ENCODE results near the gene PLEKHA3.
"Not testable (repeated sequence)": the region's sequence is repeated elsewhere in the genome, so short reads cannot be mapped to it uniquely, and the experiment has no call there.

The PLEKHA3 gene

GRCh38 chr2:178499640-178500039 lies 19.4 kb downstream of the PLEKHA3 start:
- H3K4me1 Mint-ChIP-seq (ENCODE audit: low read depth) = no peaks in the 10 kb centered on the region
- H3K27me3 Mint-ChIP-seq = no peaks in the 10 kb centered on the region
- no peaks in the 10 kb centered on the region for H3K9me3 Mint-ChIP-seq (ENCODE audit: low read depth)
- peaks cover 18% of the 10 kb centered on the region for H3K36me3 Mint-ChIP-seq
- no peak overlapping the region for H3K27ac Mint-ChIP-seq
- H3K4me3 Mint-ChIP-seq = no peak overlapping the region

DNA sequence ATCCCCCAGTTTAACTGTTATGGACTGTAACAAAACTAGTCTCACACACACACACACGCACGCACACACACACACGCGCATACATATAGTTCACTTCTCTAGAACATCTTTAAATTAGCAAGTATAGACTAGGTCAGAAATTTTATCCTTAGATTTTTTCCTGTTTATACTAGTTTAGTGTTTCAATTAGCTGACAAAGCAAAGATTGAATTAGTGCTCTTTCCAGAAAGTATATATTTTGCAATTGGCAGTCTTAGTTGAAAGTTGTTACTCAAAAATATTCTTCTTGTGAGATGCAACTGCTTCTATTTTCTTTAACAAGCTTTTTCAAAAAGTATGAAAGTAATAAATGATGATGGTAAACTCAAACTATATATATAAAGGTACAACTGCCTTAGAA lies 22.5 kb downstream of the PLEKHA3 start:
- Mint-ChIP-seq H3K27ac (no peak overlapping the region), H3K9me3 (ENCODE audit: low read depth) (no peaks in the 10 kb centered on the region), H3K27me3 (no peaks in the 10 kb centered on the region), H3K36me3 (peaks cover 13% of the 10 kb centered on the region), H3K4me1 (ENCODE audit: low read depth) (no peaks in the 10 kb centered on the region), H3K4me3 (no peak overlapping the region)

DNA sequence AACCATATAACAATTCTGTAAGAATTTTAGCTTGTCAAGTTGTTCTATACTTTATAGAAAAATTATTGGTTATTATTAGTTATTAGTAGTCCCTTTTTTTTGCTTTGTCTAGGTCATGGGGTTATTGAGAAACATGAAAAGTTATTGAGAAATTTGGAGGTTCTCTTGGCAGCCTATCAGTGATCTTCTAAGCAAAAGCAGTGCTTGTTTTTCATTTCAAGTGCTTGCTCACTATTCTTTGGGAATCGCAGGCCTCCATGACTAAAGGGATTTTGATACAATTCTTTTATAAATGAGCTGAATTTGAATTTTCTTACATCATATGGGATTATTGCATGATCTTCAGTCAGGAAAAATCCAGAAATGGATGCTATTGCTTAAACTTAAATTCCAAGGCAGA lies 25.8 kb downstream of the PLEKHA3 start:
- Mint-ChIP-seq H3K36me3 (peaks cover 8% of the 10 kb centered on the region), H3K27me3 (no peaks in the 10 kb centered on the region), H3K27ac (no peak overlapping the region), H3K4me1 (ENCODE audit: low read depth) (no peaks in the 10 kb centered on the region), H3K4me3 (no peak overlapping the region), H3K9me3 (ENCODE audit: low read depth) (no peaks in the 10 kb centered on the region)

- no peak overlapping the region for H3K4me3 Mint-ChIP-seq
Observed at GRCh38 chr2:178506524-178506923, 26.3 kb downstream of the PLEKHA3 start.

DNA sequence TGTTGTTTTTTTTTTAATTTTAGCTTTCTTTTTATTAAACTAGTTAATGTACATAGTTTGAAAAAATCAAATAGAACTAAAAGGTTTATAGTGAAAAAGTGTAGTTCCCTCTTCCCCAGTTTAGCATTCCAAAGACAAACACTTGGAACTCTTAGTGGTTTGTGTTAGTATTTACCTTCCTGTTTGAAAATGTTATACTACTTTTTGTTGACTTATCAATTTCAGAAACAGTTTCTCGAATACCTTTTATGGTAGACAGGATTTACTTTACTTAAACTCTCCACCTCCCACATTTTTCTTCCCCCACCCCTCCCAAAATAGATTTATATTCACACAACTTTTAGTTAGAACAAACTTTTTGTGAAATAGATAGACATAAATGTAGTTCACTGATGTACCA lies 26.7 kb downstream of the PLEKHA3 start:
- H3K9me3 Mint-ChIP-seq (ENCODE audit: low read depth) = no peaks in the 10 kb centered on the region
- H3K4me1 Mint-ChIP-seq (ENCODE audit: low read depth) = no peaks in the 10 kb centered on the region
- no peaks in the 10 kb centered on the region for H3K27me3 Mint-ChIP-seq
- no peak overlapping the region for H3K4me3 Mint-ChIP-seq
- H3K27ac Mint-ChIP-seq = no peak overlapping the region
- H3K36me3 Mint-ChIP-seq = peaks cover 5% of the 10 kb centered on the region

More at GRCh38 chr2:178506524-178506923, 26.3 kb downstream of the PLEKHA3 start:
- no peaks in the 10 kb centered on the region for H3K9me3 Mint-ChIP-seq (ENCODE audit: low read depth)
- peaks cover 8% of the 10 kb centered on the region for H3K36me3 Mint-ChIP-seq
- H3K27me3 Mint-ChIP-seq = no peaks in the 10 kb centered on the region
- H3K27ac Mint-ChIP-seq = no peak overlapping the region
- no peaks in the 10 kb centered on the region for H3K4me1 Mint-ChIP-seq (ENCODE audit: low read depth)

DNA sequence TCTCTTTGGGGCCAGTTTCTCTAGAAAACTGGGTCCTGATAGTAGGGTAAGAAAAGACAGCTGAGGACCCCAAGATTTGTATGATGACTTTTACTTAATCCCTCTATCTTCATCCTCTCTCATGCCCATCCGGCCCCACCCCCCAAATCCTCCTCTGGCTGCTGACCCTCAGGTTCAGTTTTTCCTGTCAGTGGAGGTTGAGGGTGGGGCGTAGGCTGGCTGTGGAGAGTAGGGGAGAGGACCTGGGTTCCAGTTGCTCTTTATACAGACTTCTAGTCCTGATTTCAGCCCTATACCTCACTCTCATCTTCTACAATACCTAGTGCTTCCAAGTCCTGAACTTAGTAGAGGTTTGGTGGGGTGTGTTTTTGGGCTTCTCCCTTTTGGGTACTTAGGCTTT lies 28.4 kb downstream of the PLEKHA3 start:
- Mint-ChIP-seq H3K27ac (no peak overlapping the region), H3K4me1 (ENCODE audit: low read depth) (no peaks in the 10 kb centered on the region)

DNA sequence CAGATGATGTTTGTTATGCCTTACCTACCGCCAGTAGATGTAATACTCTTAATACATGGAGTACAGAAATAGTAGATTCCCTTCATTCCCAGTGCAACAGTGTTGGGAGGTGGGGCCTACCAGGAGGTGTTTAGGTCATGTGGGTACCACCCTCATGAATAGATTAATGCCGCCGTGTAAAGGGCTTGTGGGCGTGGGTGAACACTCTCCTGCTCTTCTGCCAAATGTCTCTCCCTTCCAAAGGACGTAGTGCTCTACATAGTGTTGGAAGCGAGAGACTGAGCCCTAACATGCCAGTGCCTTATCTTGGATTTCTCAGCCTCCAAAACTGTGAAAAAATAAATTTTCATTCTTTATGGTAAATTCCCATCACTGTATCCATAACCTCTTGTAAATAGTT lies 30.1 kb downstream of the PLEKHA3 start:
- H3K4me1 Mint-ChIP-seq (ENCODE audit: low read depth) = peaks cover 14% of the 10 kb centered on the region
- H3K27me3 Mint-ChIP-seq = no peaks in the 10 kb centered on the region
- no peaks in the 10 kb centered on the region for H3K9me3 Mint-ChIP-seq (ENCODE audit: low read depth)
- H3K4me3 Mint-ChIP-seq = no peak overlapping the region
- peaks cover 7% of the 10 kb centered on the region for H3K36me3 Mint-ChIP-seq
- H3K27ac Mint-ChIP-seq = no peak overlapping the region

More for the DNA sequence above, 28.4 kb downstream of the PLEKHA3 start:
- H3K27me3 Mint-ChIP-seq = no peaks in the 10 kb centered on the region
- H3K36me3 Mint-ChIP-seq = peaks cover 8% of the 10 kb centered on the region
- H3K9me3 Mint-ChIP-seq (ENCODE audit: low read depth) = no peaks in the 10 kb centered on the region
- H3K4me3 Mint-ChIP-seq = no peak overlapping the region

DNA sequence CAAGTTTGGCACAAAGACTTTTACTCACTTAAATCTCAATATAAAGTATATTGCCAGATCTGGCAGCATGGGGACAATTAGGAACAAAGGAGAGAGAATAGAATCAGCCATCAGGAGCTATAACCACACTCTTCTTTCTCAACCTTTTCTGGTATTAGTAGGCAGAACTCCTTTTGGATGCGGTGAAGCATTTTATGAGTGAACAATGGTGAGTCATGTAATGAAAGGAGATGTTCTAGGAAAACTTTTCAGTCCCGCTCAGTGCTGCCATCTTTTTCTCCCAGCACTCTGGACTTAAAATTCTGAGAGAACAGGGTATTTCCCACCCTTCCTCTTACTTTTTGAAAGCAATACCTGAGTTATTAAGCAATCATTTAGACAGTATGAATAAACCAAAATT lies 32.2 kb downstream of the PLEKHA3 start:
- H3K4me3 Mint-ChIP-seq = no peak overlapping the region
- H3K9me3 Mint-ChIP-seq (ENCODE audit: low read depth) = no peaks in the 10 kb centered on the region
- H3K4me1 Mint-ChIP-seq (ENCODE audit: low read depth) = peaks cover 14% of the 10 kb centered on the region
- H3K27ac Mint-ChIP-seq = no peak overlapping the region
- no peaks in the 10 kb centered on the region for H3K27me3 Mint-ChIP-seq
- H3K36me3 Mint-ChIP-seq = peaks cover 7% of the 10 kb centered on the region

GRCh38 chr2:178513876-178514275 lies 33.6 kb downstream of the PLEKHA3 start:
- H3K9me3 Mint-ChIP-seq (ENCODE audit: low read depth) = no peaks in the 10 kb centered on the region
- peaks cover 15% of the 10 kb centered on the region for H3K36me3 Mint-ChIP-seq
- H3K27ac Mint-ChIP-seq = no peak overlapping the region
- H3K27me3 Mint-ChIP-seq = no peaks in the 10 kb centered on the region
- H3K4me3 Mint-ChIP-seq = no peak overlapping the region
- H3K4me1 Mint-ChIP-seq (ENCODE audit: low read depth) = peaks cover 14% of the 10 kb centered on the region

DNA sequence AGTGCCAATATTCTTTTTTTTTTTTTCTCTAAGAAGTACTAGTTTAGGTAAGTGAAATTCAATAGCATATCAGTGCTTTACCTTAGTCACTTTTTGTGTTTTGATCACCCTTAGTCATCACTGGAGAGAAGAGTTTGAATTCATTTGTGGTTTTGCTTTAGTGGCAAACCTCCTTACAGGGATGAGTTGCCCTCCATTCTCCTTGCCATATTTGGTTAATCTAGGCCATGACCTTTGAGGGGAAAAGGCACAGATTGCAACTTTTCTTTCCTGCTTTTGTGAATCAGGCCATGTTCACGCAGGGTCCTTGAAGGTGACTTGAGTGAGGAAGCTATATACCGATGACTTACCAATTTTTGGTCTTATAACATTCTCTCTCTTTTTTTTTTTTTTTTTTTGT lies 34.4 kb downstream of the PLEKHA3 start:
- Mint-ChIP-seq H3K4me3 (no peak overlapping the region), H3K27ac (peak overlapping the region; percentile 75), H3K27me3 (no peaks in the 10 kb centered on the region), H3K9me3 (ENCODE audit: low read depth) (no peaks in the 10 kb centered on the region), H3K36me3 (peaks cover 15% of the 10 kb centered on the region), H3K4me1 (ENCODE audit: low read depth) (peaks cover 14% of the 10 kb centered on the region)

DNA sequence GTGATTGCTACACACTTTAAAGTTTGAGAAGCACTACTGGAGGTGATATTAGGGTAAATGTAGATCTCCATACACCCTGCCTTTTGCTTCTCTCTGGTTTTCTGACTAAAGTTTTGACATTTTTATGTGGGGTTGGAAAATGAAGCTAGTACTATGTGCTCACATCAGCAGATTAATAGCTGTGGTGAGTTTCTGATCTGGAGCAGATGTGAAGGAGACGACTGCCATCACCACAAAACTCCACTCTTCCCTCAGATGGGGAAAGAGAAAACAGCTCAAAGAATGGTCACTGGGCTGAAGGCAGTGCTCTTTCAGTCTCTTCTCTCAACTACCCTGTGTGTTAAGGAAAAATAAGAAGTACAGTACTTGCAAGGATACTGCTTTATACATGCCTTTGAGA lies 37.2 kb downstream of the PLEKHA3 start:
- Mint-ChIP-seq H3K27ac (no peak overlapping the region), H3K4me3 (no peak overlapping the region), H3K36me3 (peaks cover 15% of the 10 kb centered on the region), H3K9me3 (ENCODE audit: low read depth) (no peaks in the 10 kb centered on the region), H3K27me3 (no peaks in the 10 kb centered on the region), H3K4me1 (ENCODE audit: low read depth) (peaks cover 16% of the 10 kb centered on the region)

GRCh38 chr2:178521304-178522150 lies 41.3 kb downstream of the PLEKHA3 start:
- H3K27me3 Mint-ChIP-seq = no peaks in the 10 kb centered on the region
- H3K4me3 Mint-ChIP-seq = peak overlapping the region; percentile 15
- H3K36me3 Mint-ChIP-seq = peaks cover 11% of the 10 kb centered on the region
- H3K27ac Mint-ChIP-seq = peak overlapping the region; percentile 35
- H3K9me3 Mint-ChIP-seq (ENCODE audit: low read depth) = no peaks in the 10 kb centered on the region
- peaks cover 25% of the 10 kb centered on the region for H3K4me1 Mint-ChIP-seq (ENCODE audit: low read depth)

- H3K27me3 Mint-ChIP-seq = no peaks in the 10 kb centered on the region
- peak overlapping the region; percentile 94 for H3K4me3 Mint-ChIP-seq
- peak overlapping the region; percentile 75 for H3K27ac Mint-ChIP-seq
- peaks cover 13% of the 10 kb centered on the region for H3K36me3 Mint-ChIP-seq
- no peaks in the 10 kb centered on the region for H3K9me3 Mint-ChIP-seq (ENCODE audit: low read depth)
- H3K4me1 Mint-ChIP-seq (ENCODE audit: low read depth) = peaks cover 29% of the 10 kb centered on the region
Observed at GRCh38 chr2:178522950-178523595, 42.8 kb downstream of the PLEKHA3 start.

DNA sequence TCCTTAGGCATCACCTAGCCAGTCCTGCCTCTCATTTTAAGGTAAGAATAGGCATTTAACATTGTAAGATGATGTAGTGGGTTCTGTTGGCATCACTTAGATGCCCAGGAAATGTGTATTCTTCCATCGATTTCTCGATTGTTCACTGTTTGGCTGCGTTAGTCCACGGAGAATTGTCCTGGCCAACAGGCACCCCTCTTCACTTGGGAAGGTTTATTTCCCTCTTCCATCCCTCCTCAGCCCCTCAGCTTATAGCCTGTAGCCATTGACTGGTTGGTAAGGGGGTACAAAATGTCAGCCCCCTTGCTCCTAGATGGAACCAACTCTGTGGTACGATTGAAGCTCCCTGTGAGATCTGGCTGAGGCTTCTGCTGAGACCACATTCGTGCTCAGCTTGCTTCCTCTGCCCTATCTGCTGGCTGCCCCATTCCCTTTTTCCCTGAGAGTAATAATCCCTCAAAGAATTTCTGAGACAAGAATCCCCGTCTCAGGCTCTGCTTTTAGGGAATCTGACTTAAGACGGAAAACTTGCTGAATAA lies 43.4 kb downstream of the PLEKHA3 start:
- no peaks in the 10 kb centered on the region for H3K9me3 Mint-ChIP-seq (ENCODE audit: low read depth)
- no peaks in the 10 kb centered on the region for H3K27me3 Mint-ChIP-seq
- H3K4me3 Mint-ChIP-seq = peak overlapping the region; percentile 94
- H3K4me1 Mint-ChIP-seq (ENCODE audit: low read depth) = peaks cover 31% of the 10 kb centered on the region
- peaks cover 11% of the 10 kb centered on the region for H3K36me3 Mint-ChIP-seq
- peak overlapping the region; percentile 75 for H3K27ac Mint-ChIP-seq

DNA sequence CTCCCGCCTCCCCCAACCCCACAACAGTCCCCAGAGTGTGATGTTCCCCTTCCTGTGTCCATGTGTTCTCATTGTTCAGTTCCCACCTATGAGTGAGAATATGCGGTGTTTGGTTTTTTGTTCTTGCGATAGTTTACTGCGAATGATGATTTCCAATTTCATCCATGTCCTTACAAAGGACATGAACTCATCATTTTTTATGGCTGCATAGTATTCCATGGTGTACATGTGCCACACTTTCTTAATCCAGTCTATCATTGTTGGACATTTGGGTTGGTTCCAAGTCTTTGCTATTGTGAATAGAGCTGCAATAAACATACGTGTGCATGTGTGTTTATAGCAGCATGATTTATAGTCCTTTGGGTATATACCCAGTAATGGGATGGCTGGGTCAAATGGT lies 44.8 kb downstream of the PLEKHA3 start:
- not testable (repeated sequence) for H3K27me3 Mint-ChIP-seq; H3K9me3 Mint-ChIP-seq (ENCODE audit: low read depth); H3K27ac Mint-ChIP-seq
- peak overlapping the region; percentile 46 for H3K4me3 Mint-ChIP-seq
- H3K36me3 Mint-ChIP-seq = peaks cover 12% of the 10 kb centered on the region
- H3K4me1 Mint-ChIP-seq (ENCODE audit: low read depth) = peaks cover 33% of the 10 kb centered on the region

Measured in activated naive CD8-positive, alpha-beta T cell (primary cell).